Prostate gland (tissue), 2 donors: Measurements from ENCODE around the gene ALOX15. TPM values are rescaled to one million over a fixed set of nuclear protein-coding genes. Genes with fewer than 3 reads are reported as not detected.

ENCODE experiments used
- DNase-seq: peaks from one replicate; pipeline ENCODE4 v3.0.0-alpha.2; 2019; ENCODE audit warnings: low spot score
- H3K27ac ChIP-seq, 2 donors: fragments of 200-600 bp; sonication (generic); 2 replicates each; pipeline ENCODE4 v1.5.1; 2017 to 2019
- H3K27me3 ChIP-seq: fragments of 200-600 bp; sonication (generic); replicated peaks from 2 replicates; pipeline ENCODE4 v1.5.1; 2019; ENCODE audit not compliant: insufficient read depth
- H3K36me3 ChIP-seq, 2 donors: fragments of 200-600 bp; sonication (generic); 1 replicate in 1 of 2; 2 replicates in 1 of 2; pipeline versions ENCODE4 v1.5.1 to v1.8.1; 2017 to 2019
- H3K4me1 ChIP-seq: fragments of 200-600 bp; sonication (generic); replicated peaks from 2 replicates; pipeline ENCODE4 v1.5.1; 2019
- H3K4me3 ChIP-seq, 2 donors: fragments of 200-600 bp; sonication (generic); 2 replicates each; pipeline ENCODE4 v1.5.1; 2017 to 2019
- H3K9me3 ChIP-seq: fragments of 200-600 bp; sonication (generic); 2 replicates; pipeline ENCODE4 v1.5.1; 2017
- POLR2A ChIP-seq: fragments of 450-650 bp; IDR thresholded peaks from one replicate; pipeline ENCODE4 v1.6.1; 2016; ENCODE audit warnings: antibody characterized with exemption, mild to moderate bottlenecking
- POLR2AphosphoS5 ChIP-seq: sonication (generic); formaldehyde crosslinking; IDR thresholded peaks from one replicate; pipeline ENCODE4 v1.6.1; 2017; ENCODE audit warnings: antibody characterized with exemption
- WGBS: methylation state at CpG from one replicate; pipeline ENCODE4 v1.1.5; 2018; 5-methylcytosine and 5-hydroxymethylcytosine counted together
- intact Hi-C: fragments of 100-400 bp; cut with DNase I; formaldehyde crosslinking; loops from one replicate; pipeline ENCODE4 v1.14.2; 2022
- total RNA-seq, 2 donors: library from RNA; depleted of rRNA; stranded (reverse); fragments of >200 nt; gene quantifications; one replicate each; pipeline ENCODE4 v1.1.0, GENCODE V29; 2016
- TF ChIP-seq, protein P1 (sequence below), 4 experiments: fragments of 200-600 bp in 2 of 4; fragments of 450-650 bp in 2 of 4; sonication (generic) in 2 of 4; IDR thresholded peaks; 1 replicate in 3 of 4; 2 replicates in 1 of 4; pipeline ENCODE4 v1.5.1; 2016 to 2019; ENCODE audit warnings: antibody characterized with exemption in 4 of 4, mild to moderate bottlenecking in 2 of 4, moderate library complexity in 2 of 4

Gene ALOX15
- total RNA-seq, 2 donors from 2014 or later: 0.41 to 0.97 TPM

DNA sequence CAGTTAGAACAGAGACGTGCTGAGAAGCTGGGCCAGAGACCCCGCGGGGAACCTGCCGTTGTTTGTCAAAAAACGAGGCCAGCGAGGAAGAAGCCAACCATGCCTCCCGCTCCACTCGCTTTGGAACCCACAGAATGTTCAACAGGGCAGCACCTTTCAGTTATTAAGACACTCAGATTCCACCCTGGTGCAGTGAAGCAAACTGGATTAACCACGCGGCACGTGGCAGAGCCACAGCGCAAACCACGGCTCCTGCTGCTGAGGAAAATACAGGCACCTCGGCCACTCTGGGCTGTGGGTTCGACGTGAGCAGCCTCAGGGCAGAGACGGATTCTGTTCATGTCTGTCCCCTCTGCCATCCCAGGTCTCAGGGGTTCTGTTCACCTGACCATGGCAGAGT, 24.4 kb downstream of the ALOX15 start:
- TF ChIP-seq POLR2AphosphoS5 (no peak), POLR2A (no peak)
- TF ChIP-seq, protein P1, sequence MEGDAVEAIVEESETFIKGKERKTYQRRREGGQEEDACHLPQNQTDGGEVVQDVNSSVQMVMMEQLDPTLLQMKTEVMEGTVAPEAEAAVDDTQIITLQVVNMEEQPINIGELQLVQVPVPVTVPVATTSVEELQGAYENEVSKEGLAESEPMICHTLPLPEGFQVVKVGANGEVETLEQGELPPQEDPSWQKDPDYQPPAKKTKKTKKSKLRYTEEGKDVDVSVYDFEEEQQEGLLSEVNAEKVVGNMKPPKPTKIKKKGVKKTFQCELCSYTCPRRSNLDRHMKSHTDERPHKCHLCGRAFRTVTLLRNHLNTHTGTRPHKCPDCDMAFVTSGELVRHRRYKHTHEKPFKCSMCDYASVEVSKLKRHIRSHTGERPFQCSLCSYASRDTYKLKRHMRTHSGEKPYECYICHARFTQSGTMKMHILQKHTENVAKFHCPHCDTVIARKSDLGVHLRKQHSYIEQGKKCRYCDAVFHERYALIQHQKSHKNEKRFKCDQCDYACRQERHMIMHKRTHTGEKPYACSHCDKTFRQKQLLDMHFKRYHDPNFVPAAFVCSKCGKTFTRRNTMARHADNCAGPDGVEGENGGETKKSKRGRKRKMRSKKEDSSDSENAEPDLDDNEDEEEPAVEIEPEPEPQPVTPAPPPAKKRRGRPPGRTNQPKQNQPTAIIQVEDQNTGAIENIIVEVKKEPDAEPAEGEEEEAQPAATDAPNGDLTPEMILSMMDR (IDR thresholded peaks at IDR 0.05): no peak
- H3K4me3 ChIP-seq: no peak overlapping the region
- WGBS: 83% methylated on average over 17 of the region's 17 CpGs

DNA sequence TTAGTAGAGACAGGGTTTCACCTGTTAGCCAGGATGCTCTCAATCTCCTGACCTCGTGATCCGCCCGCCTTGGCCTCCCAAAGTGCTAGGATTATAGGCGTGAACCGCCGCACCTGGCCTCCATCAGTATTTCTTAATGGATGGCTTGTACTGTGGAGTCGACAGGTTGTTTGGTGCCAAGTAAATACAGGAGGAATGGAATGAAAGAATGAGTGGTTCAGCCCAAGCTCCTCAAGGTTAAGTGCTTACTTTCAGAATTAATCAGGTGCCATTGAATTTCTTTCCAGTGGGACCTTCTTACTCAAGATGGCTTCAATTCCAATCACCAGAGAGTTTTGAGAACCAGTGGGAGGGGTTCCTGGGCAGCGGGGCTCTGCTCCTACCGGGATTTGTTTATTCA, 25.0 kb downstream of the ALOX15 start:
- Histone ChIP-seq H3K27me3 (no peaks in the 10 kb centered on the region), H3K27ac (no peak overlapping the region), H3K36me3 (no peaks in the 10 kb centered on the region), H3K4me1 (no peaks in the 10 kb centered on the region), H3K4me3 (no peak overlapping the region), H3K9me3 (no peaks in the 10 kb centered on the region)
- intact Hi-C loops: no loop called here
- 74% methylated on average over 9 of the region's 9 CpGs for WGBS
- TF ChIP-seq POLR2AphosphoS5 (no peak), POLR2A (no peak)
- TF ChIP-seq, protein P1 (IDR thresholded peaks at IDR 0.05): no peak
- no peak for DNase-seq

More for the DNA sequence above, 24.4 kb downstream of the ALOX15 start:
- Histone ChIP-seq H3K27ac (no peak overlapping the region), H3K36me3 (no peaks in the 10 kb centered on the region), H3K27me3 (no peaks in the 10 kb centered on the region), H3K4me1 (no peaks in the 10 kb centered on the region), H3K9me3 (no peaks in the 10 kb centered on the region)
- DNase-seq: no peak
- intact Hi-C loops: no loop called here

DNA sequence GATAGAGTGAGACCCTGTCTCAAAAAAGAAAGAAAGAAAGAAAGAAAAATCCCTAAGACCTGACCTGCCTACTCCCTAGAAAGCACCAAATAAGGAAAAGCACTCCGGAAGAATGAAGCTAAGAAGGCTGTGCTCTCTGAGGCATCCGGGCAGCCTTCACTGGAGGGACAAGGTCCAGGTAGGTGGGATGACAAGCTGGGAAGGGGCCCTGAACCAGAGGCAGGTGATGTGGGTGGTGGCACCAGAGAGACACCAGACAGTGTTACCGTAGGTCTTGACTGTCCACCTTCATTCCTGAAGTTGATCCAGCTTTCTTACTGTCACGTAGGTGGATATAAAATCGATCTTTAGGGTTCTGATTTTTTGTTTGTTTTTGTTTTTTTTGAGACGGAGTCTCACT, 30.8 kb downstream of the ALOX15 start:
- no peak overlapping the region for H3K4me3 ChIP-seq
- WGBS: 73% methylated on average over 6 of the region's 6 CpGs
- H3K27me3 ChIP-seq: no peaks in the 10 kb centered on the region
- H3K36me3 ChIP-seq: no peaks in the 10 kb centered on the region
- no peak overlapping the region for H3K27ac ChIP-seq
- no peak for DNase-seq
- intact Hi-C loops: no loop called here
- no peak for TF ChIP-seq POLR2A
- TF ChIP-seq, protein P1 (IDR thresholded peaks at IDR 0.05): no peak
- no peak for TF ChIP-seq POLR2AphosphoS5
- no peaks in the 10 kb centered on the region for H3K4me1 ChIP-seq
- H3K9me3 ChIP-seq: no peaks in the 10 kb centered on the region

DNA sequence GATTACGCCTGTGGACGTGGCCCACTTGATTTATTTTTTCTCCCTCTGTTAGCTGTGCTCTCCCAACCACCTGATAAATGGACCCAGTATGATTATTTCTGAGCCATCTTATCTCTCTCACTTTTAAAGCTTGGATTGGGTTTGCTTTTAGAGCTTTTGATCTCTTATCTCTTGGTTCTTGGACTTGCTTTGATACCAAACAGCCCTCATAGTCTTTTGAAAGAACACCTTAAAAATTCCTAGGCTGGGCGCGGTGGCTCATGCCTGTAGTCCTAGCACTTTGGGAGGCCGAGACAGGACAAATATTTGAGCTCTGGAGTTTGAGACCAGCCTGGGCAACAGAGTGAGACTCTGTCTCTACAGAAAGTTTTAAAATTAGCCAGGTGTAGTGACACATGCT, 31.3 kb downstream of the ALOX15 start:
- Histone ChIP-seq H3K27ac (no peak overlapping the region), H3K36me3 (no peaks in the 10 kb centered on the region), H3K27me3 (no peaks in the 10 kb centered on the region), H3K4me1 (no peaks in the 10 kb centered on the region), H3K4me3 (no peak overlapping the region), H3K9me3 (no peaks in the 10 kb centered on the region)
- no peak for TF ChIP-seq POLR2AphosphoS5
- TF ChIP-seq POLR2A: no peak
- TF ChIP-seq, protein P1 (IDR thresholded peaks at IDR 0.05): no peak
- WGBS: 78% methylated on average over 5 of the region's 5 CpGs
- intact Hi-C loops: no loop called here
- no peak for DNase-seq

DNA sequence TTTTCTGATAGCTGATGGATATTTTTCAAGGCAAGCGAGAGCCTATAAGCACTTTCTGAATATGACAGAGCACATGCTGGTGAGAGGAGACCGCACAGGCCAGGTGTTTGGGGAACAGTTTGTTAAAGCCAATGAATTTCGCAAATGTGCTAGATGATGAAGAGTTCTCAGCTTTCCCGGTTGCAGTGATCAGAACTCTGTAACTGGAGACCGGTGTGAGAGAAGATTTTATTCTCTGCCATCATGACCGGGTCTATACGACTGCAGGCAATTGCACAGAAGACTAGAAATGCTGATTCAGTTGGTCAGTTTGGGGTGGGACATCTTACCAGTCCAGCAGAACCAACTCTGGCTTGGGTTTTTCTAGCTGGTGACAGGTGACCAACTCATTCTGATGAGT, 31.7 kb downstream of the ALOX15 start:
- H3K4me3 ChIP-seq: no peak overlapping the region
- WGBS: 71% methylated on average over 7 of the region's 7 CpGs
- no peak overlapping the region for H3K27ac ChIP-seq
- DNase-seq: no peak
- intact Hi-C loops: no loop called here
- no peaks in the 10 kb centered on the region for H3K36me3 ChIP-seq
- no peaks in the 10 kb centered on the region for H3K27me3 ChIP-seq
- no peaks in the 10 kb centered on the region for H3K4me1 ChIP-seq
- H3K9me3 ChIP-seq: no peaks in the 10 kb centered on the region
- TF ChIP-seq, protein P1 (IDR thresholded peaks at IDR 0.05): no peak
- TF ChIP-seq POLR2AphosphoS5: no peak
- no peak for TF ChIP-seq POLR2A
